GM21526 (cell line): ENCODE results near the gene ADNP2.

Experiments used
- ATAC-seq: cut with Tn5 transposase; IDR thresholded peaks from one replicate; pipeline ENCODE4 v1.9.1; 2021; ENCODE audit warnings: moderate library complexity; ENCODE audit not compliant: unreplicated experiment, low FRiP score

Gene ADNP2

DNA sequence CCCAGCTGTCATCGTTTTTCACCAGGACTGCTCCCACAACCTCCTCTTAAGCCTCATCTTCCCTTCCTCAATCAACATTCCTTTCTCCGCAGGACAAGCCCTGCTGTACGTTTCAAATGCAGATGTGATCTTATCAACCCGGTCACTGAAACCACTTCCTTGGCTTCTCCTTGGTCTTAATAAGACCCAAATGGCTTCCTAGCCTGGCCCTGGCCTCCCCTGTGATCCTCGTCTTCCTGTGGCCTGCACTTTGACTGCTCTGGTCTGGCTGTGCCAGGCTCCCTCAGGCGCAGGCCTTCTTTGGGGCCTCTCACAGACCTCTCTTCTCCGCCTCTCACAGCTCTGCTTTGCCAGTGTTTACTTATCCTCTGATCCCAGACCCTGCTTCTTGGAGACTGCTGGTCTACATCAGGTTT is 4.7 kb upstream of the ADNP2 start:
- ATAC-seq, result no peak

DNA sequence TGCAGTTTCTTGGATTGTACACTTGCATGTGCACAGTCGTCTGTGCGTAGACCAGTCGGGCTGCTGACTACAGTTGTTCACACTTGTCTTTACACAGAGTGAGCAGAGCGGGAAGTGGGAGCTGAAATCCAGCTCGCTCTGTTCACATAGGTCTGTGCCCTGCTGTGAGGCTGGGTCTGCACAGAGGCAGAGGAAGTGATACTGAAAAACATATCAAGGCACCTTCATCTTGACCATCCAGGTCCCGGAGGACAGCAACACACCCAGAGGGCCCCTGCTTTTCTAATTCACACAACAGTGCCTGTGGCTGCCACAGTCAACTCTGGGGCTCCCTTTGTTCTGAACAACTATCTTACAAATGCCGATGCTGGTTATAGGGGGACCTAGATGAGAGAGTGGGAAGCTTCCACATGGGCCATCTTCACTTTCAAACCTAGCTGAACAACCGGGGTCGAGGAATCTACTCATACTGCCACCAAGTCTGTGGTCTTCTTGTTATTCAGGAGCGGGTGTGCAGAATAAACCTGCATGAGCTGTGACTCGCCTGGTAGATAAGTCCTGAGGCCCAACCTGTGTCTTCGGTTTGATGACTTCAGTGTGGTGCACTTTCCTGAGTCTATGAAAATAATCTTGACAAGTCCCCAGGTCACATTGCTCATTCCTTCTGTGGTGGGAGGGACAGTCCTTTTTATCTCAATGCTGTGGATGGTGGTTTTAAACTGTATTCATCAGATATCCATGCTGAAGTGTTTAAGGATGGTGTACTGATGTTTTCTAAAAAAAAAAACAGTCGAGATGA is 3.5 kb upstream of the ADNP2 start:
- ATAC-seq, result peak; percentile 41

DNA sequence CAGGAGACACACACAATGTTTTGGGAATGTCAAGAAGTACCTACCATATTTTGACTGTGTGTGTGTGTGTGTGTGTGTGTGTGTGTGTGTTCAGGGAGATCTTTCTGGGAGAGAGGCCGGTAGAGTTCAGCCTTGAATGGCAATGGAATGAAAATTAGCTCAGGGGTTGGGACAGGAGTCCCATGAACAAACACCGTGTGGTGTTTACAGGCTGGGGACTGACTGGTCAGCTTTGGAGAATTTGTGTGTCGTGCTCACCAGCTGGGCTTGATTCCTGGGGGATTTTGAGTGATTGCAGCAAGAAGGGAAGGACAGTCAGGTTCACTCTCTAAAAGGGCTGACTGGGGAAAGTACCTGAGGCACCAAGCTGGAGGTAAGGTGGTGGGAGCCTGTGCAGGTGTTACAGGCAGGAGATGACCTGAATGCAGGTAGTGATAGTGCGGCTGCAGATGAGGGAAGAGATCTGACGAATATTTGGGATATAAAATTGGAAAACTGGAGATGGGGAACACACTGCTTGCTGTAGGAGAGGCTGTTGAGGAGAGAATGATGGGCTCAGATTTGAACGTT is 2.5 kb upstream of the ADNP2 start:
- ATAC-seq, result no peak

DNA sequence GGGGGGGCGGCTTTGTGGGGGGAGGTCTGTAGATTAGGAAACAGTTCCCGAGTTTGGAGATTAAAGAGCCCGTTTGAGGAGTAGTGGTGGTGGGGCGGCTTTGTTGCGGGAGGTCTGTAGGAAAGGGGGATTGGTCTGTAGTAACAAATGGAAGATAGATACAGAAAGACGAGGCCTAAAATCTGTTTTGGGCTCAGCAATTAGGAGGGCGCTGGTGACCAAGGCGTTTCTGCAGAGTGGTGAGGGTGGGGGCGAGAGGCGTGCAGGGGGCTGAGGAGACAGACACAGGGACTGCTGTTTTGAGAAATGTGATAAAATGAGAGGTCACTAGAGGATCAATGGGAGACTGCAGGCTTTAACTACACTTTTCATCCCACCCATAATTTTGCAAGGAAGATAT is 1.6 kb upstream of the ADNP2 start:
- ATAC-seq, result no peak

DNA sequence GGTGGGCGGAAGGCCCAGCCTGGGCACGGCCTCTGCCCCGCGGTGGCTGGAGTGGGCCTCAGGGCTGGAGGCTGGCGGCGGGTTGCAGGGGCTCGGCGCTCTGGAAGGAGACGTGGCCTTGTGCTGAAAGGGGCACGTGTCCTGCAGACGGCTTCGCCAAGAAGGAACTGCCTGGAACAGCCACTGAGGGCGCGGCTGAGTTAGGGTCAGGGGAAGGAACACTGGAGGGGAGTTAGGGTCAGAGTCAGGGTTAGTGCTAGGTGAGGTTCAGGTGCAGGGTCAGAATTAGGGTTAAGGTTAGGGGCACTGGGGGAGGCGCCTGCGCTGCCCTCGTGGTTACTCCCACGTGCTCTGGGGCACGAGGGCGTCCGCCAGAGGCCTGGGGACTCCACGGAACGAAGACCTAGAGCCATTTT is 933 bp upstream of the ADNP2 start:
- ATAC-seq, result no peak

DNA sequence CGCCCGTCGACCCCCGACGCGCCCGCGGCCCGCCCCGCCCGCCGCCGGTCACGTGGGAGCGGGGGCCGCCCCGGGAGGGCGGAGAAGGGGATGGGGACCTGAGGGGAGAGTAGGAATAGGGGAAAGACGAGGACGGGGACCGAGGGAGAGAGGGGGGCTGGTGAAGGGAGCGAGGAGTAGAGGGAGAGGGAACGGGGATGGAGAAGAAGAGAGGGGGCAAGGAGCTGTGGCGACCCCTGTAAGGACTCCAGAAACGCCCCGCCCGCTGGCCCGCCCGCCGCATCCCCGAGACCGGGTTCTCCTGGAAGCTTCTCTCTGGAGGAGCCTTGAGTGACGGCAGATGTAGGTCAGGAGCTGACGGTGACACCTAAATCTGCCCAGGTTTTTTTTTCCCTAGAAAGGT is 615 bp downstream of the ADNP2 start:
- peak; percentile 26 for ATAC-seq

DNA sequence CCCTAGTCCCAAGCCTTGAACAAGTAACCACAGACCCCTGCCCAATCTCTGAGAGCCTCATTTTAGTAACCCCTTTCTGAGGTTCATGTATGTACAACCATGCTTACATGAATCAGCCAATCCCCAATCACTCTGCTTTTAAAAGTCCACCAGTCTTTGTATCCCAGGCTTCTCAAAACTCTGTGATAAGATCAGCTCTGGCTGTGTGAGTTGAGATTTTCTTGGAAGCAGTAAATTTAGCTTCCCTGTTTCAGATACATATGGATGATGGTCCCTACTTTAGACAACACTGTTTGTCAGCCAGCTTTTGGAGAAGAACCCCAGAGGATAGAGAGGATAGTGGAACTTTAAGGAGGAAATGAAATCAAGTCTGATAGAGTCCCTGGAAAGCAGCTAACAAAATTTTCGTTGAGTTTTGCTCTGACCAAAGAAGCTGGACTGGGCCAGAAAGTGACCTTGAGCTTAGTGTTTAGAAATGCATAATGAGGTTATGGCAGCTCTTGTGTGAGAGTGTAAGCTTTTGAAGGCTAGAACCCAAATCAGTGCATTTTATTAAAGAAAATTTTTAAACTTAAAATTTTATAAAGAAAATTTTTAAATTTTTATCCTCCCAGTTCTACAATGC is 3.7 kb downstream of the ADNP2 start:
- ATAC-seq, result no peak

DNA sequence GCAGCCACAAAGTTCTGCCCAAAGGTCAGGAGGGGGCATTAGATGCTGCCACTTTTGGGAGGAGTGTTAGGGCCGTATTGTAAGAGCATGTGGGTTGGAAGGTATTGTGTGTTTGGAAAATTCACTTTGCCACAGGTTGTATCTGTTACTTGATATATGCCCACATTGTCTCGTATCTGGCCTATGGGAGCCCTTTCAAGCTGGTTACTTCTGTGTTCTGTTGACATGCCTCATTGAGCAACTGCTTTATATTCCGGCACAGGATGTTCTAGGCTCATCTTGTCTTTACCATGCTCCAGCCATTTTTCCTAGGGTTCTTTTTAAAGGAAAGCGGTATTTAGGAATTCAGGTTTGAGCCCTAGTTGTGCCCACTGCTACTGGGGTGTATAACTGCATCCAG is 6.0 kb downstream of the ADNP2 start:
- no peak for ATAC-seq

DNA sequence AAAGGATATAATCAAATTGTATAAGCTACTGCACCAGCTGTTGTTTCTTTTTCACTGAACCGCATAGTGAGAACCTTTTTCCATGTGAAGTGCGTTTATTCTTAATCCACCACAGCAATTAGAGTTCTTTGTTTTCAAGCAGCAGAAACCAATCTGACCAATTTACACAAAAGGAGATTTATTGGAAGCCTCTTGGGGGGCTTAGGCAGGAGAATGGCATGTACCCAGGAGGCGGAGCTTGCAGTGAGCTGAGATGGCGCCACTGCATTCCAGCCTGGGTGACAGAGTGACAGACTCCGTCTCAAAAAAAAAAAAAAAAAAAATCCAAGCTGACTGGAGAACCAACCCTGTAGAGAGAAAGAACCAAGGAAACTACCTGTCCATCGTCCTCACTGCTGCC is 10.0 kb downstream of the ADNP2 start:
- no peak for ATAC-seq

DNA sequence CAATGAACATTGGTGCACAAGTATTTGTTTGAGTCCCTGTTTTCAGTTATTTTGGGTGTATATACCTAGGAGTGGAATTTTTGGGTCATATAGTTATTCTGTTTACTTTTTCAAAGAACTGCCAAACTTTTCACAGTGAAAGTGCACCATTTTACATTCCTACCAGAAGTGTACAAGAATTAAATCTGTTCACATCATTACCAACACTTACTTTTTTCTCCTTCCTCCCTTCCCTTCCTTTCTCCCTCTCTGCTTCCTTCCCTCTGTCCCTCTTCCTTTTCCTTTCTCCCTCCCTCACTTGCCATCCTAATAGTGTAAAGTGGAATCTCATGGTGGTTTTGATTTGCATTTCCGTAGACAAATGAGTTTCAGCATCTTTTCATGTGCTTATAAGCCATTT is 11.9 kb downstream of the ADNP2 start:
- ATAC-seq, result no peak

DNA sequence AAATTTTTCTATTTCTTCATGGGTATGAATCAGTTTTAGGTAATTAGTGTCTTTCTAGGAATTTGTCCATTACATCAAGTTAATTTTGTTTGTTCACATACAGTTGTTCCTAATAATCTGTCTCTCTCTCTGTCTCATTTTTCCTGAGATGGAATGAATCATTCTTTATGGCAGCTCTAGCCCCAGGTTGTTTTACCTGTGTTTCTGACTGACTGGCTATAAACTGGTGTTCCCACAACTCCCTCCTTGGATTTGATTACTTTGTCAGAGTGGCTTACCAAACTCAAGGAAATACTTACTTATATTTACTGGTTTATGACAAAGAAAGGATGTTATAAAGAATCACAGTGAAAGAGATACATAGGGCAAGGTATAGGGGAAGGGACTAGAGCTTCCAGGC is 15.1 kb downstream of the ADNP2 start:
- no peak for ATAC-seq

DNA sequence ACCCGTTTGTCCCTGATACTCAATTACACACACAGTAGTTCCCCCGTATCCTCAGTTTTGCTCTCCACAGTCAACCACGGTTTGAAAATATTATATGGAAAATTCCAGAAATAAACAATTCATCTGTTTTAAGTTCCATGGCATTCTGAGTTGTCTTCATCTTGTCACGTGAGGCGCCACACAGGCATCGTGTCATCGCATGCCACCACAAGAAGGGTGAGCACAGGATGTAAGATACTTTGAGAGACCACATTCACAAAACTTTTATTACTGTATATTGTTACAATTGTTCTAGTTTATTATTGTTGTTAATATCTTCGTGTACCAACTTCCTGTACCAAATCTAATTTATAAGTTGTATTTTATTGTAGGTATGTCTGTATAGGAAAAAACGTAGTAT is 17.7 kb downstream of the ADNP2 start:
- no peak for ATAC-seq

DNA sequence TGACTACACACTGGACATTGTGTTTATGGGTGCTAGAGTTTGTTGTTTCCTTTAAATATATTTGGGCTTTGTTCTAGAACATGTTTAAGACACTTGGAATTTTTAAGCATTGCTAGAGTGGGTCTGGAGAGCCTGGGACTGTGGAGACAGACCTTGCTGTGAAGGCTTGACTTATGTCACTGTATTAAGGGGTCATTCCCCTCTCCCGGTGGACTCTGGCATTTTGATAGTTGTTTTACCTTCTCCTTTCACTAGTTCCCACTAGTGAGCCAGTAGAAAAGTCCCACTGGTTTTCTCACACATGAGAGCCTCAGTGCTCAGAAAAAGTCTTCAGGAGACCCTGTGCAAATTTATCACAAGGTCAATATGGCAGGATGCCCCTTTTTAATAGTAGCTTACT is 18.6 kb downstream of the ADNP2 start:
- ATAC-seq, result no peak

DNA sequence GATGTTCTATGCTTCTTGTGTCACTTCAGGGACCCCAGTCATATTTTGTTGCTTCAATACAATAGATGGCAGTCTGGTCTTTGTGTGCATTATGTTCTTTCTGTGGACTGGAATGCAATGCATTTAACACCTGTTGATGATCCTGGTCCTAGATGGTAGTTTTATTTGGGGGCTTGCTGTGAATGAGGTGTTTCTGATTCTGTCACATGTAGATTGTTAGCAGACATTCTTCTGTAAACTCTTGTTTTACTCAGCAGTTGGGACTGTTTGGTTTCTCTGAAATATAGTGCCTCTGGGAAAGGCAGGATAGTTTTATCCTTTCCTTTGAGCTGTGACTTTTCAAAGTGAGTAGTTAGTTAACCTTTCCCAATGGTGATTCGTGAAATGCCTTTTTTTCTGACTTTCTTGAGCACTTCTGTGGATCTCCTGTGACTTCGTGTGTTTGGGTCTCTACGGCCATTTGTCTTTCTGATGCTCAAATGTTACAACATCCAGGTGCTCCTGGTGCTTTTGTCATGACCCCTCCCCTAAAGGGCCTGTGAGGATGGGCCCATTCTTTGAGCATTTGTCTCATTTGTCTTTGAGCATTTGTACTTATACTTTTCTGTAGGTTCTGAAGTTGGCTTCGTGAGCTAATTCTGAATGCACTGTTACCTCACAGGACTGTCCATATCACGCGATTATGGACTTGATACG is 20.8 kb downstream of the ADNP2 start:
- no peak for ATAC-seq

DNA sequence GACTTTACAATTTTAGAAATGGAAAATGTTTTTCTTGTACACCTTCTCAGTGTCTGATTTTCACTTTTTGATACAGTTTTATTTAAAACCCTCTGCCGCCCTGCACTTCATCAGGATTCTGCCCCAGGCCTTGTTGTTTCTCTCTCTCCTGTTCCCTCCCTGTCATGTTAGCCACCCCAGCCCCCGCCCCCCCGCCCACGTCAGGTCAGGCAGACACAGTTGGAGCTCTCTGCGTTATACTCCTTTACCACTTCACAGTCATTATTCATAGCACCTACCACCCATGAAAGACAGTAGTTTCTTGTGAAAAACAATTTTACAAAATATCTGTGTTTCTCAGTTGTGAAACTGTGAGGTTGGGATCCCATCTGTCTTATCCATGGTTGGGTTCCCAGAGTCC is 21.5 kb downstream of the ADNP2 start:
- no peak for ATAC-seq

DNA sequence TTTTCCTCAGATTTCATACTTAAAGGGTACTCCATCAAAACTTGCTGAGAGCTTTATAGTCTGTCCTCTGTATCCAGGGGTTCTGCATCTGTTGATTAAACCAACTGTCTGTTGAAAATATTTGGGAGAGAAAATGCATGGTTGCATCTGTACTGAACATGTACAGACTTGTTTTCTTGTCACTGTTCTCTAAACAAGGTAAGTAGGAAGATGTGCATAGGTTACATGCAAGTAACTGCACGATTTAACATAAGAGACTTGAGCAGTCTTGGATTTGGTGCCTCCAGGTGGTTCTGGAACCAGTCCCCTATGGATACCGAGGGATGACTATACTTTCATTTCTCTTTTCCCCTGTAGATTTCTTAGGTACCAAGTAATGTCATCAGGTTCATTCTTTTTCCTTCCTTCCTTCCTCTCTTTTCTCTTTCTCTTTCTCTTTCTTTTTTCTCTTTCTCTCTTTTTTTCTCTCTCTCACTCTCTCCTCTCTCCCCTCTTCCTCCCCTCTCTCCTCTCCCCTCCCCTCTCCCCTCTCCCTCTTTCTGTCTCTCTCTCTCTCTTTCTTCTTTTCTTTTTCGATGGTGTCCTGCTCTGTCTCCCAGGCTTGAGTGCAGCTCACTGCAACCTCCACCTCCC is 23.2 kb downstream of the ADNP2 start:
- no peak for ATAC-seq

DNA sequence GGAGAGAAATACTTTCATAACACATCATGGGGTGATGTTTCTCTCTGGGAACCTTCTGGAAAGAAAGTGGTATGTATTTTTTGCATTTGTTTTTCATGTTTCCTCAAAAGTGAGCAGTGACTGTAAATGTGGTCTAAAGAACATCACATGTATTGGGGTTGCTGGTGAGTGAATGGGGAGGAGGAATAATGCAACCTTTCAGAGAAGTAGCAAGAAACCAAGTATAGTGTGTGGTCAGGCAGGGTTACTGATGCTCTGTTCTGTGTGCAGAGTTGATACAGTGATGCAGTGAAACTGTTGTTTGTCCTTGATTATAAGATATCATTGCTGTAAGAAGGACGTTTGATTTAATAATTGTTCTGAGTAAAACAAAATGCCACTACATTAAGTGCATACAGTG is 24.1 kb downstream of the ADNP2 start:
- ATAC-seq, result no peak

DNA sequence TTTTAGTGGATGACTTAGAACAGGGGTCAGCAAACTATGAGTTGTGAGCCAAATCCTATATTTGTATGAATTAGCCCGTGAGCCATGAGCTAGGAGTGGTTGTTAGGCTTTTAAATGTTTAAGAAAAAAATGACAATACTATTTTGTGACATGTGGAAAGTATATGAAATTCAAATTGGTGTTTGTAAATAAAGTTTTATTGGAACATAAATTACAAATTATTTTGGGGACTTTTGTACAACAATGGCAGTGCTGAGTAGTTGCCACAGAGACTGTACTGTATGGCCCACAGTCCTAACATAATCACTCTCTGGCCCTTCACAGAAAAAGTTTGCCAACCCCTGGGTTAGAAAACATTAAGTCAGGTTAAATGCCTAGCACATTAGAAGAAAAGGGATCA is 26.1 kb downstream of the ADNP2 start:
- no peak for ATAC-seq

DNA sequence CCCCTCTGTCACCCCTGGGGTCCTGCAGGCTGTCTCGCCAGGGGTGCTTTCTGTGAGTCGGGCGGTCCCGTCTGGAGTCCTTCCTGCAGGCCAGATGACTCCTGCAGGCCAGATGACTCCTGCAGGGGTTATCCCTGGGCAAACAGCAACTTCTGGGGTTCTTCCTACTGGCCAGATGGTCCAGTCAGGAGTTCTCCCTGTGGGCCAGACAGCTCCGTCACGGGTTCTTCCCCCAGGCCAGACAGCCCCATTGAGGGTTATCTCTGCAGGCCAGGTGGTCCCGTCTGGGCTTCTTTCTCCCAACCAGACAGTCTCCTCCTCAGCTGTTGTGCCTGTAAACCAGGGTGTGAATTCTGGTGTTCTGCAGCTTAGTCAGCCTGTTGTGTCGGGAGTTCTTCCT is 27.6 kb downstream of the ADNP2 start:
- ATAC-seq, result no peak

DNA sequence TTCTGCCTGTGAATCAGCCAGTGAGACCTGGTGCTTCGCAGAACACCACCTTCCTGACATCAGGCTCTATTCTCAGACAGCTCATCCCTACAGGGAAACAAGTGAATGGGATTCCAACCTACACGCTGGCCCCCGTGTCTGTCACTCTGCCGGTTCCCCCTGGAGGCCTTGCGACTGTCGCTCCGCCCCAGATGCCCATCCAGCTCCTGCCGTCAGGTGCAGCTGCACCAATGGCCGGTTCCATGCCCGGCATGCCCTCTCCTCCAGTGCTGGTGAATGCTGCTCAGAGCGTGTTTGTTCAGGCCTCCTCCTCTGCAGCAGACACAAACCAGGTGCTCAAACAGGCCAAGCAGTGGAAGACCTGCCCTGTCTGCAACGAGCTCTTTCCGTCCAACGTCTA is 28.1 kb downstream of the ADNP2 start:
- no peak for ATAC-seq

DNA sequence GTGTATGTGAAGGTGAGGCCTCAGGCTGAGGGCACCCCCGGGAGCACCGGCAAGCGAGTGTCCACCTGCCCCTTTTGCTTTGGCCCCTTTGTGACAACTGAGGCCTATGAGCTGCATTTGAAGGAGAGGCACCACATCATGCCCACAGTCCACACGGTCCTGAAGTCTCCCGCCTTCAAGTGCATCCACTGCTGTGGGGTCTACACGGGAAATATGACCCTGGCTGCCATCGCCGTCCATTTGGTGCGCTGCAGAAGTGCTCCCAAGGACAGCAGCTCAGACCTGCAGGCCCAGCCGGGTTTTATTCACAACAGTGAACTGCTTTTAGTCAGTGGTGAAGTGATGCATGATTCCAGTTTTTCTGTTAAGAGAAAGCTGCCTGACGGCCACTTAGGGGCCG is 28.9 kb downstream of the ADNP2 start:
- ATAC-seq, result no peak
